HCT116 (cell line): ENCODE measurements around the gene TULP4. TPM values are rescaled to one million over a fixed set of nuclear protein-coding genes. Genes with fewer than 3 reads are reported as not detected.

Experiments used
- ATAC-seq: fragments of 200-7000 bp; cut with Tn5 transposase; 2 replicates; pipeline ENCODE4 v1.9.1; 2020; ENCODE audit warnings: mild to moderate bottlenecking, moderate library complexity
- Bru-seq: library from RNA; stranded (reverse); fragments of 400-500 nt; gene quantifications from one replicate; lab custom pipeline; 2021; lab: Mats Ljungman, UMichigan
- BruChase-seq, 2 experiments: library from RNA; stranded (reverse); fragments of 400-500 nt; gene quantifications; one replicate each; lab custom pipeline; 2021; lab: Mats Ljungman, UMichigan
- BruUV-seq: library from RNA; stranded (reverse); fragments of 400-500 nt; replicated peaks from 2 replicates; lab custom pipeline; 2021; lab: Mats Ljungman, UMichigan
- CTCF ChIA-PET: fragments of 300-600 bp; sonication (Branson Sonifier 250); formaldehyde crosslinking; loops from one replicate; lab custom pipeline; 2021; ENCODE audit warnings: antibody characterized with exemption; lab: Charles Lee
- POLR2A ChIA-PET: fragments of 300-600, 350-600 bp; sonication (Branson Sonifier 250); formaldehyde crosslinking; loops from one replicate; lab custom pipeline; 2021; ENCODE audit warnings: antibody characterized with exemption; lab: Charles Lee
- RAD21 ChIA-PET, 2 experiments: fragments of 300-600 bp; sonication (Branson Sonifier 250); formaldehyde crosslinking; loops; one replicate each; lab custom pipeline; 2023; ENCODE audit warnings: low total read pairs in 2 of 2; ENCODE audit not compliant: uncharacterized antibody in 2 of 2, unreplicated experiment in 2 of 2, low non-redundant PET in 1 of 2; lab: Charles Lee
- DNase-seq: peaks from one replicate; pipeline ENCODE4 v3.0.0-alpha.2; 2010; ENCODE audit warnings: low read depth, low spot score
- H2AFZ ChIP-seq: fragments of 200-600 bp; shearing (Covaris generic), sonication (generic); 2 replicates; pipeline ENCODE4 v1.6.1; 2017; ENCODE audit warnings: low read depth, mixed run types, mixed read lengths, antibody characterized with exemption, low read length; ENCODE audit not compliant: poor library complexity, severe bottlenecking
- H3K27ac ChIP-seq: 2 replicates; pipeline ENCODE4 v1.5.1; 2012; ENCODE audit warnings: low read depth, low read length
- H3K27me3 ChIP-seq: fragments of 200-600 bp; sonication (generic); 2 replicates; pipeline ENCODE4 v1.6.1; 2016; ENCODE audit warnings: mixed run types, low read length, mixed read lengths; ENCODE audit not compliant: insufficient read depth
- H3K36me3 ChIP-seq, 2 experiments: fragments of 200-500 bp in 1 of 2; fragments of 200-600 bp in 1 of 2; sonication (Bioruptor generic) in 1 of 2; sonication (generic) in 1 of 2; 2 replicates each; pipeline versions ENCODE4 v1.5.1 to v1.6.1; 2014 to 2016; ENCODE audit warnings: low read length in 2 of 2, inconsistent platforms in 1 of 2, mixed read lengths in 1 of 2, mixed run types in 1 of 2; ENCODE audit not compliant: insufficient read depth in 2 of 2, control insufficient read depth in 1 of 2
- H3K4me1 ChIP-seq, 2 experiments: fragments of 200-600 bp in 1 of 2; sonication (generic) in 1 of 2; 2 replicates each; pipeline versions ENCODE4 v1.5.1 to v1.6.1; 2012 to 2017; ENCODE audit warnings: low read length in 2 of 2, inconsistent platforms in 1 of 2, mild to moderate bottlenecking in 1 of 2, mixed read lengths in 1 of 2, mixed run types in 1 of 2, moderate library complexity in 1 of 2; ENCODE audit not compliant: insufficient read depth in 2 of 2, control insufficient read depth in 1 of 2
- H3K4me2 ChIP-seq: fragments of 200-600 bp; sonication (generic); 2 replicates; pipeline ENCODE4 v1.6.1; 2017; ENCODE audit warnings: mixed run types, low read length, mixed read lengths
- H3K4me3 ChIP-seq, 2 experiments: fragments of 200-600 bp in 1 of 2; sonication (generic) in 1 of 2; replicated peaks in 1 of 2; 2 replicates each; pipeline ENCODE4 v1.5.1; 2011 to 2016; ENCODE audit warnings: low read length in 2 of 2, control low read depth in 1 of 2, low read depth in 1 of 2, mild to moderate bottlenecking in 1 of 2, mixed read lengths in 1 of 2, mixed run types in 1 of 2
- H3K79me2 ChIP-seq: fragments of 200-600 bp; sonication (generic); 2 replicates; pipeline ENCODE4 v1.6.1; 2017; ENCODE audit warnings: mild to moderate bottlenecking, mixed run types, low read length, moderate library complexity, mixed read lengths; ENCODE audit not compliant: insufficient read depth
- H3K9ac ChIP-seq: fragments of 200-600 bp; sonication (generic); 2 replicates; pipeline ENCODE4 v1.6.1; 2016; ENCODE audit warnings: low read length, mixed read lengths
- H3K9me2 ChIP-seq: fragments of 200-600 bp; sonication (generic), shearing (Covaris generic); 2 replicates; pipeline ENCODE4 v1.6.1; 2017; ENCODE audit warnings: mixed run types, mild to moderate bottlenecking, moderate library complexity; ENCODE audit not compliant: insufficient read depth
- H3K9me3 ChIP-seq, 2 experiments: fragments of 200-500 bp in 1 of 2; fragments of 200-600 bp in 1 of 2; sonication (Bioruptor generic) in 1 of 2; sonication (generic) in 1 of 2; 2 replicates each; pipeline ENCODE4 v1.6.1; 2014 to 2017; ENCODE audit warnings: low read length in 2 of 2, mixed read lengths in 2 of 2, inconsistent platforms in 1 of 2, low read depth in 1 of 2, mild to moderate bottlenecking in 1 of 2, mixed run types in 1 of 2, moderate library complexity in 1 of 2; ENCODE audit not compliant: control insufficient read depth in 1 of 2, insufficient read depth in 1 of 2
- H4K20me1 ChIP-seq: fragments of 200-600 bp; sonication (generic), shearing (Covaris generic); 2 replicates; pipeline ENCODE4 v1.6.1; 2017; ENCODE audit warnings: mixed run types, mild to moderate bottlenecking, moderate library complexity; ENCODE audit not compliant: insufficient read depth
- ATF3 ChIP-seq: IDR thresholded peaks from 2 replicates; pipeline ENCODE4 v1.6.1; 2012
- CEBPB ChIP-seq: IDR thresholded peaks from 2 replicates; pipeline ENCODE4 v1.6.1; 2012; ENCODE audit warnings: low read depth
- EGR1 ChIP-seq: IDR thresholded peaks from 2 replicates; pipeline ENCODE4 v1.6.1; 2012; ENCODE audit warnings: low read depth
- ELF1 ChIP-seq: IDR thresholded peaks from 2 replicates; pipeline ENCODE4 v1.6.1; 2012; ENCODE audit warnings: low read depth, borderline replicate concordance
- EZH2 ChIP-seq: fragments of 200-600 bp; sonication (generic); IDR thresholded peaks from 2 replicates; pipeline ENCODE4 v1.6.1; 2017; ENCODE audit warnings: antibody characterized with exemption, mixed run types
- EZH2phosphoT487 ChIP-seq: fragments of 200-600 bp; IDR thresholded peaks from 2 replicates; pipeline ENCODE4 v1.6.1; 2018; ENCODE audit warnings: antibody characterized with exemption, borderline replicate concordance
- JUND ChIP-seq: IDR thresholded peaks from 2 replicates; pipeline ENCODE4 v1.6.1; 2012
- MAX ChIP-seq: IDR thresholded peaks from 2 replicates; pipeline ENCODE4 v1.6.1; 2012
- POLR2A ChIP-seq: IDR thresholded peaks from 2 replicates; pipeline ENCODE4 v1.7.0; 2011; ENCODE audit warnings: borderline replicate concordance; ENCODE audit not compliant: insufficient read depth, insufficient read length; ENCODE audit errors: extremely low read depth
- POLR2AphosphoS5 ChIP-seq: IDR thresholded peaks from 2 replicates; pipeline ENCODE4 v1.6.1; 2011; ENCODE audit warnings: mild to moderate bottlenecking, low read depth, low read length, moderate library complexity
- REST ChIP-seq: IDR thresholded peaks from 2 replicates; pipeline ENCODE4 v1.6.1; 2012; ENCODE audit warnings: low read depth
- SIN3A ChIP-seq: IDR thresholded peaks from 2 replicates; pipeline ENCODE4 v1.6.1; 2012; ENCODE audit warnings: low read depth
- SRF ChIP-seq: IDR thresholded peaks from 2 replicates; pipeline ENCODE4 v1.6.1; 2012; ENCODE audit warnings: low read depth
- TCF7L2 ChIP-seq: IDR thresholded peaks from 2 replicates; pipeline ENCODE4 v1.7.0; 2011; ENCODE audit warnings: borderline replicate concordance, inconsistent platforms; ENCODE audit not compliant: insufficient read depth, insufficient read length; ENCODE audit errors: extremely low read depth
- YY1 ChIP-seq: IDR thresholded peaks from 2 replicates; pipeline ENCODE4 v1.6.1; 2011; ENCODE audit warnings: low read length, low read depth, moderate library complexity, mild to moderate bottlenecking; ENCODE audit not compliant: insufficient replicate concordance; ENCODE audit errors: extremely low read depth
- ZFX ChIP-seq: fragments of 450-650 bp; IDR thresholded peaks from 2 replicates; pipeline ENCODE4 v1.6.1; 2017
- ZNF274 ChIP-seq: fragments of 200-500 bp; sonication (Bioruptor generic); IDR thresholded peaks from 2 replicates; pipeline ENCODE4 v1.6.1; 2014; ENCODE audit warnings: mild to moderate bottlenecking, low read depth, low read length, inconsistent platforms
- intact Hi-C: fragments of 100-400 bp; cut with micrococcal nuclease; formaldehyde crosslinking; loops from 2 replicates; pipeline ENCODE4 v1.10.0; 2022
- long read RNA-seq: library from polyadenylated mRNA; unstranded; transcript quantifications from one replicate; pipeline ENCODE4 v2.0.0, GENCODE V29; 2021; ENCODE audit not compliant: unreplicated experiment
- polyA plus RNA-seq: library from polyadenylated mRNA; unstranded; fragments of >200 nt; gene quantifications from 2 replicates; pipeline ENCODE4 v1.2.1, GENCODE V29; 2012; ENCODE audit warnings: missing spikeins
- total RNA-seq: library from RNA; stranded (reverse); gene quantifications from one replicate; pipeline ENCODE4 v1.2.1, GENCODE V29; 2021; ENCODE audit not compliant: unreplicated experiment
- TF ChIP-seq, protein P1 (sequence below), 3 experiments: fragments of 200-600 bp in 1 of 3; sonication (generic) in 1 of 3; IDR thresholded peaks in 2 of 3; conservative IDR thresholded peaks in 1 of 3; 2 replicates each; pipeline ENCODE4 v1.5.1; 2012 to 2017; ENCODE audit warnings: low read depth in 2 of 3, low read length in 2 of 3, antibody characterized with exemption in 1 of 3, borderline replicate concordance in 1 of 3, control low read depth in 1 of 3, mild to moderate bottlenecking in 1 of 3, mixed read lengths in 1 of 3, mixed run types in 1 of 3, moderate library complexity in 1 of 3; ENCODE audit not compliant: insufficient read depth in 1 of 3
- TF ChIP-seq, protein P2 (sequence below): IDR thresholded peaks from 2 replicates; pipeline ENCODE4 v1.6.1; 2011; ENCODE audit warnings: mild to moderate bottlenecking, low read length, moderate library complexity; ENCODE audit not compliant: insufficient replicate concordance; ENCODE audit errors: extremely low read depth

The TULP4 gene
- total RNA-seq, result 70.8 TPM
- 6.9 and 9.5 TPM in 2 replicates for polyA plus RNA-seq
- percentile 77 among the genes with signal in this experiment for Bru-seq, nascent RNA
- BruChase-seq, experiment 1, labeled RNA remaining after a 6-hour chase, result percentile 91 among the genes with signal in this experiment
- percentile 82 among the genes with signal in this experiment for BruChase-seq, experiment 2, labeled RNA remaining after a 2-hour chase
- long read RNA-seq, partial matches to known transcripts, result 7 of 23 reads
- long read RNA-seq, other reads (novel, unspliced or antisense), result 13 of 23 reads

DNA sequence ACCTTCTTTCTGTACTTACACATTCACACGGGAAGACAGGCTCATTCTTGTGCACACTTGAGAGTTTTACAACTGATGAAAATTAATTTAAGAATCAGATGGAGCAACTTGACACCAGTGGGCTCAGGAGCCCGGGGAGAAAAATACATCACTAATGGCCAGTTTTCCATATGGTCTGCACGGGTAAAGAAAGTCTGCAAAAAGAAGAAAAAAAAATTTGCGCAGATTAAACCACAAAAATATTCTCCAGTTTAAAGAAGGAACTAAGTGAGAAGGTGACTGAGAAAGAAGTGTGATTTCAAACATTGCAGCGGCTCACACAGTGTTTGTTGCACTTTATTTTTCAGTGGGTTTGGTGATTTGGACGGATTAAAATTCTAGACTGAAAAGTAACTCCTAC lies at the start of gene TULP4:
Gene TULP4, plus strand, starts transcription at position 301 of the 400 bp plus-strand sequence. CDS start 1,552 bp downstream, outside the sequence.
- ChIA-PET POLR2A (no interaction called here), RAD21 (no interaction called here), CTCF (no interaction called here)
- no peak for ATAC-seq
- no peak within 1 kb of the TSS for H3K9ac ChIP-seq
- peaks cover 0 to 9% of the 10 kb centered on the region in 2 experiments; a peak in 2 of 4 replicates for H3K4me1 ChIP-seq
- peaks cover 9% of the 10 kb centered on the region for H3K79me2 ChIP-seq
- H4K20me1 ChIP-seq, result no peaks in the 10 kb centered on the region
- no peak within 1 kb of the TSS for H3K27ac ChIP-seq
- intact Hi-C loops, result no loop called here
- no TSS peak for BruUV-seq
- no peaks in the 10 kb centered on the region for H3K27me3 ChIP-seq
- peaks cover 0 to 5% of the 10 kb centered on the region in 2 experiments; a peak in 1 of 4 replicates for H3K36me3 ChIP-seq
- H3K4me3 ChIP-seq, result no peak within 1 kb of the TSS
- no peak within 1 kb of the TSS for H3K4me2 ChIP-seq
- DNase-seq, result no peak
- no peaks in the 10 kb centered on the region for H3K9me2 ChIP-seq
- H2AFZ ChIP-seq, result no peak within 1 kb of the TSS
- no peaks in the 10 kb centered on the region for H3K9me3 ChIP-seq
- no peak for TF ChIP-seq ELF1
- TF ChIP-seq ATF3, result no peak
- TF ChIP-seq, protein P1, sequence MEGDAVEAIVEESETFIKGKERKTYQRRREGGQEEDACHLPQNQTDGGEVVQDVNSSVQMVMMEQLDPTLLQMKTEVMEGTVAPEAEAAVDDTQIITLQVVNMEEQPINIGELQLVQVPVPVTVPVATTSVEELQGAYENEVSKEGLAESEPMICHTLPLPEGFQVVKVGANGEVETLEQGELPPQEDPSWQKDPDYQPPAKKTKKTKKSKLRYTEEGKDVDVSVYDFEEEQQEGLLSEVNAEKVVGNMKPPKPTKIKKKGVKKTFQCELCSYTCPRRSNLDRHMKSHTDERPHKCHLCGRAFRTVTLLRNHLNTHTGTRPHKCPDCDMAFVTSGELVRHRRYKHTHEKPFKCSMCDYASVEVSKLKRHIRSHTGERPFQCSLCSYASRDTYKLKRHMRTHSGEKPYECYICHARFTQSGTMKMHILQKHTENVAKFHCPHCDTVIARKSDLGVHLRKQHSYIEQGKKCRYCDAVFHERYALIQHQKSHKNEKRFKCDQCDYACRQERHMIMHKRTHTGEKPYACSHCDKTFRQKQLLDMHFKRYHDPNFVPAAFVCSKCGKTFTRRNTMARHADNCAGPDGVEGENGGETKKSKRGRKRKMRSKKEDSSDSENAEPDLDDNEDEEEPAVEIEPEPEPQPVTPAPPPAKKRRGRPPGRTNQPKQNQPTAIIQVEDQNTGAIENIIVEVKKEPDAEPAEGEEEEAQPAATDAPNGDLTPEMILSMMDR (IDR thresholded peaks at IDR 0.05 in 2 of 3, conservative IDR thresholded peaks at IDR 0.05 in 1 of 3; ENCODE audit: borderline replicate concordance in 1 of 3, insufficient read depth in 1 of 3, low read depth in 2 of 3, low read length in 2 of 3), result no peak
- TF ChIP-seq, protein P2, sequence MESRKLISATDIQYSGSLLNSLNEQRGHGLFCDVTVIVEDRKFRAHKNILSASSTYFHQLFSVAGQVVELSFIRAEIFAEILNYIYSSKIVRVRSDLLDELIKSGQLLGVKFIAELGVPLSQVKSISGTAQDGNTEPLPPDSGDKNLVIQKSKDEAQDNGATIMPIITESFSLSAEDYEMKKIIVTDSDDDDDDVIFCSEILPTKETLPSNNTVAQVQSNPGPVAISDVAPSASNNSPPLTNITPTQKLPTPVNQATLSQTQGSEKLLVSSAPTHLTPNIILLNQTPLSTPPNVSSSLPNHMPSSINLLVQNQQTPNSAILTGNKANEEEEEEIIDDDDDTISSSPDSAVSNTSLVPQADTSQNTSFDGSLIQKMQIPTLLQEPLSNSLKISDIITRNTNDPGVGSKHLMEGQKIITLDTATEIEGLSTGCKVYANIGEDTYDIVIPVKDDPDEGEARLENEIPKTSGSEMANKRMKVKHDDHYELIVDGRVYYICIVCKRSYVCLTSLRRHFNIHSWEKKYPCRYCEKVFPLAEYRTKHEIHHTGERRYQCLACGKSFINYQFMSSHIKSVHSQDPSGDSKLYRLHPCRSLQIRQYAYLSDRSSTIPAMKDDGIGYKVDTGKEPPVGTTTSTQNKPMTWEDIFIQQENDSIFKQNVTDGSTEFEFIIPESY, result no peak
- no peak for TF ChIP-seq MAX
- TF ChIP-seq ZNF274, result no peak
- no peak for TF ChIP-seq JUND
- no peak for TF ChIP-seq TCF7L2
- no peak for TF ChIP-seq POLR2A
- TF ChIP-seq EZH2, result no peak
- no peak for TF ChIP-seq REST
- TF ChIP-seq CEBPB, result no peak
- TF ChIP-seq EZH2phosphoT487, result no peak
- TF ChIP-seq ZFX, result no peak
- TF ChIP-seq EGR1, result no peak
- no peak for TF ChIP-seq YY1
- TF ChIP-seq SRF, result no peak
- no peak for TF ChIP-seq SIN3A
- no peak for TF ChIP-seq POLR2AphosphoS5
